ENCODE measurements around the gene JHY.
"Not testable (repeated sequence)": the region's sequence is repeated elsewhere in the genome, so short reads cannot be mapped to it uniquely, and the experiment has no call there.

Gene JHY

DNA sequence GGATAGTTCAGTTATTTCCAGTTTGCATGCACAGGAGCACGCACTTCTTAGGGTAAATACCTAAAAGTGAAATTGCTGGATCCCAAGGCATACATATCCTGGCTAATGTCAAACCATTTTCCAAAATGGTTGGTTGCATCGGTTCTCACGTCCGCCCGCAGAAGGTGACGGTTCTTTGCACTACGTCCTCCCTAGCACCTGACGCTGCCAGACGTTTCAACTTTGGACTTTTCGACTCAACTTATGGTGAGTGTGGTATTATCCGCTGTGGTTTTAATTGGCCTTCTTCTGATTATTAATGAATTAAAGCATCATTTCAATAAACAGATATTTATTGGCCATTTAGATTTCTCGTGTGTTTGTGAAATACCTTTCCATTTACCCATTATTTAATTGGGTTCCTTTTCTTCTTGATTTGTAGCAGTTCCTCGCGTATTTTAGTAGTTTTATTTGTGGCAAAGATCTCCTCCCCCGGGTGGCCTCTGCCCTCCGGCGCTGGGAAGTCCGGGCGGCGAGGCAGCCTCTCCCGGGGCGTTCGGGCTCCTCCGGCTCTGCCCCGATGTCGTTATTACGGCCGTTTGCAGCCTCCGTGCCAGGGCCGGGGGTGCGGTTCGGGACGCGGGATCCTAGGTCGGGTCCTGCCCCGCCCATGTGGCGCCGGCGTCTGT lies at the start of gene JHY:
Gene JHY, plus strand, starts transcription at position 571 of the 668 bp plus-strand sequence. CDS start 3,091 bp downstream, outside the sequence.
- peak; percentile 20 for DNase-seq

- no peak for DNase-seq
These were observed 48.6 kb upstream of the JHY start for GRCh38 chr11:122833846-122834464.

DNA sequence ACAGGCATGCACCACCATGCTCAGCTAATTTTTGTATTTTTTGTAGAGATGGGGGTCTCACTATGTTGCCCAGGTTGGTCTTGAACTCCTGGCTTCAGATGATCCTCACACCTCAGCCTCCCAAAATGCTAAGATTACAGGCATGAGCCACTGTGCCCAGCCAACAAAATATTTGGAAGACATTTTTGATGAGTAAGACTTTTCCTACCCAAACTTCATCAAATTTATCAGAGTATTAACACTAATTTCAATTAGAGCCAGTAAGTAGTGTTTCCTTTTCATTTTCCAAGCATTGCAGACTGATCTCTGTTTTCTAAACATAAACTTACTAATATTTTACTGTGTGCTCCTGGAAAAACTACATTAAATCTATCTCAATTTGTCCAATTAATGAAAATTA lies 45.6 kb upstream of the JHY start:
- DNase-seq, result no peak

GRCh38 chr11:122837528-122838346 lies 44.8 kb upstream of the JHY start:
- DNase-seq, result no peak

DNA sequence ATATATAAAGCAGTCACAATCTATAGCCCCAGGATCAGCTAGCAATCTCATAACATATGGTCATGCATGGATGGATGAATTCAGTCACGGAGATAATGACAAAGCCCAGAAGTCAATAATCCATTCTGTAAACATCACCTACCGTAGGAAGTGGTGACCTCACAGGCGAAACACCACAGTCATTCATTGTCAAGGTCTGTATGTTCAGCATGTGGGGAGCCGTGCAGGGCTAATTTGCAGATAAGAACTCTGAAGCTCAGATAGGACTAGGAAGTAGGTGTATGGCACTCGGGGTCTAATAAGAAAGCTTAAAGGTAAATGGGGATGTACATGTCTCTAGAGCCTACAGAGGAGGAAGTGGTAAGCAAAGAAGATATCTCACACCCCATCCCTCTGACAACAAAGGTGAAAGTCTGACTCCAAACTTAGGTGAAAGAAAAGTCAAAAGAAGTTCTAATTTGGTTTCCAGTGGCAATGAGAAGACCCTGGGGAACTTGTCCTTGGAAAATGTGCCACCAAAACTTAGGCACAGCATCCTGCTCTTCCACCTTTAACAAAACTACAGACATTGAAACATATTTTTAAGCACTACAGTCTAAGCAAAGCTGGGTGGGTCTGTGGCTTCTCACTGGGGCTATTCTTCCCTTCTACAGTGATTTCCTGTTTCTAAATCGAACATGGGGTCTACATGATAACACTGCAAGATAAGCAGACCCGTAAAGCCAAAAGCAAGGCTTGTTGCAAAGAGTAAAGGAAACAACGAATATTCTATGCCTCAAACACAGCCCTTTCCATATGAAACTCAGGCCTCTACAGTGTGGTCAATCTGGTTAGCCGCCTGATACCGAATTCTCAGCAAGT lies 39.0 kb upstream of the JHY start:
- DNase-seq, result peak; percentile 77

GRCh38 chr11:122847466-122847865 lies 35.1 kb upstream of the JHY start:
- DNase-seq, result no peak

GRCh38 chr11:122848186-122848585 lies 34.4 kb upstream of the JHY start:
- DNase-seq, result no peak

DNA sequence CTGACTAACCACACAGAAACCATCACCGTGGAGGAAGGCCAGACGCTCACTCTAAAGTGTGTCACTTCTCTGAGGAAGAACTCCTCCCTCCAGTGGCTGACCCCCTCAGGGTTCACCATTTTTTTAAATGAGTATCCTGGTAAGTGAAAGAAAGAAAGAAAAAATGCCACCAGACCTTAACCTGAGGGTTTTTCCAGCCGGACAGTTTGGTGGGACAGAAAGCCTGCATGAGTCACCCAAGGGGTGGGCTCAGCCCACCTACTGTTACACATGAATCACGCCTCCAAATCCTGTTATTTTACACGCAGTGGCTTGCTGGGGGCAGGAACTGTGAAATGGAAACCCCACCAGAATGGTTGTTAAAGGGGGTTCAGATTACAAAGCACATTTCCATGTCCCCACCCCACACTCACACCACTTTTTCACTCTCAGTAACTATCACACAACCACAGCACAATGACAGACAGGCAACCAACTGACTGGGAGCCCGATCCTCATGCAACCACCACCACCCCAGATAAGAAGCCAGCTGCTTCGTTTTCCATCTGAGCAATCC lies 32.4 kb upstream of the JHY start:
- DNase-seq, result no peak

DNA sequence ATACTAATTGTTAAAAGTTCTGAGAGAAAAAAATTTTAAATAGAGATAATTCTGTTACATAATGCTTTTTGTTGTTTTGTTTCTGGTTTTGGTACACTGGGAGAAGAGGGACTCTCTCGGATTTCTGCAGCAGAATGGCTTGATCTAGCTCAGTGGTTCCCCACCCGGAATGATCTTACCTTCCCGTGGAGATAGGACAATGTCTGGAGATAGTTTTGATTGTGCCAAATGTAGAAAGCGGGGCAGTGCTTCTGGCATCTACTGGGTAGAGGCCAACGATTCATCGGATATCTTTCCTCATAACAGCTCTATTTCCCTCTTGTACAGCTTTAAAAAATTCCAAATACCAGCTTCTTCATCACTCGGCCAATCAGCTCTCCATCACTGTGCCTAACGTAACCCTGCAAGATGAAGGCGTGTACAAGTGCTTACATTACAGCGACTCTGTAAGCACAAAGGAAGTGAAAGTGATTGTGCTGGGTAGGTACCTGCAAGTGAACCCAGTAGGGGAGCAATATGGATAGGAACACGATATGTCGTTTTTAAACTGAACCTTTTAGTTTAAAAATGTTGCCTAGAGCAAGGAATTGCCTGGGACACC lies 31.1 kb upstream of the JHY start:
- DNase-seq, result no peak

DNA sequence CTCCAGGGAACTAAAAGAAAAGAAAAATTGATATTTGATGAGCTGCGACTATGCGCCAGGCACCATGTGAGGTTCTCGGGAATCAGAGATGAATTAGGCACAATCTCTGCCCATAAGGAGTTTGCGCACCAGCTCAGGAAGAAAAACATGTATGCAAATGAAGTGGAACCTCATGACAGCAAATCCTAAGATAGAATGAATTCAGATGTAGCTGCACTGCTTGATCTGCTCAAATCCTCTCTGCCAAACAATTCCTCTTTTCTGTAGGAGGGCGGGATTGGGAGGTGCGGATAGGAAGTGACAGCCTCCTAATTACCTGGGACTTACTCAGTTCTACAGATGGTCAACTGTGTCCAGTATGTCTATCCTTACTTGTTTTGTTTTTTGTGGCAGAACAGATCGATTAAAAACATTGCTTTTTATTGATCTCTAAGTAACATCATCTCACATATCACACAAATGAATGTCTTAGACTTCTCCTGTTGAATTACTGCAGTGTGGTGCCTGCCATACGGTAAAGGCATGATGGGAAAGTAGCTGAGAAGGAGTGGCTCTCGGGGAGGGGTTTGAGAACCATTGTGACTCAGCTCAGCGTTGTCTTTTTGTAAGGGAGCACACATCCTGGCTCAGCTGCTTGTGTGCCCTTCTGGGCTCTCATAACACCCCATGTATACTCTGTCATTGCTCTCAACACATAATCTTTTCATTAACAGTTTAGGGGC lies 30.3 kb upstream of the JHY start:
- no peak for DNase-seq

GRCh38 chr11:122852796-122853160 lies 29.8 kb upstream of the JHY start:
- no peak for DNase-seq

DNA sequence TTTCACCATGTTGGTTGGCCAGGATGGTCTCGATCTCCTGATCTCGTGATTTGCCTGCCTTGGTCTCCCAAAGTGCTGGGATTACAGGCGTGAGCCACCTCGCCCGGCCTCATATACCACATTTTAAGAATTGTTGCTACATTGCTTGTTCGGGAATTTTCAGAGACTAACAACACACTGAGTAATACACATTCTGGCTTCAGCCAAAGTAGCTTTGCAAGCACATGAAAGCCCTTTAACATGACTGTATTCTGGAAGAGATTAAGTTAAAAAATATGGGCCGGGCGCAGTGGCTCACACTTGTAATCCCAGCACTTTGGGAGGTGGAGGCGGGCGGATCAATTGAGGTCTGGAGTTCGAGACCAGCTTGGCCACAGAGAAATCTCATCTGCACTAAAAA lies 29.3 kb upstream of the JHY start:
- DNase-seq, result no peak

DNA sequence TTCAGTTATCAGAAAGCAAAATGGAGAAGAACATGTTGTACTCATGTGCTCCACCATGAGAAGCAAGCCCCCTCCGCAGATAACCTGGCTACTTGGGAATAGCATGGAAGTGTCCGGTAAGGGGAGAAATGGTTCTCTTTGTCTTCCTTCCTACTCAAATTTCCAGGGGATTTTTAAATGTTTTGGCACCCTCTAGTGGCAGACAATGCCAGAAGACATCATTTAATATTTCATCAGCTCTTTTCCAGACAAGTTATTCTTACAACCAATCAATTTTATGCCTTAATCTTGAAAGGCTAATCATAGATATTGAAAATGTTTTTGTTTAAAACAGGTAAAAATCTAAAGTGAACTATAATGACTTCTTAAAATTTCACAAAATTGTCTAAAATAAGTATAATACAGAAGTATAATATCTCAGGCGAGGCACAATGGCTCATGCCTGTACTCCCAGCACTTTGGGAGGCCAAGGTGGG lies 28.6 kb upstream of the JHY start:
- DNase-seq, result peak; percentile 66

GRCh38 chr11:122861631-122862030 lies 20.9 kb upstream of the JHY start:
- DNase-seq, result no peak

- DNase-seq, result no peak
These were observed 20.5 kb upstream of the JHY start for GRCh38 chr11:122862091-122862490.

- DNase-seq, result not testable (repeated sequence)
These were observed 19.4 kb upstream of the JHY start for GRCh38 chr11:122863154-122863553.

- DNase-seq, result no peak
These were observed 18.7 kb upstream of the JHY start for GRCh38 chr11:122863704-122864326.

GRCh38 chr11:122864386-122865115 lies 18.0 kb upstream of the JHY start:
- no peak for DNase-seq

- DNase-seq, result no peak
These were observed 12.9 kb upstream of the JHY start for GRCh38 chr11:122869622-122870021.

DNA sequence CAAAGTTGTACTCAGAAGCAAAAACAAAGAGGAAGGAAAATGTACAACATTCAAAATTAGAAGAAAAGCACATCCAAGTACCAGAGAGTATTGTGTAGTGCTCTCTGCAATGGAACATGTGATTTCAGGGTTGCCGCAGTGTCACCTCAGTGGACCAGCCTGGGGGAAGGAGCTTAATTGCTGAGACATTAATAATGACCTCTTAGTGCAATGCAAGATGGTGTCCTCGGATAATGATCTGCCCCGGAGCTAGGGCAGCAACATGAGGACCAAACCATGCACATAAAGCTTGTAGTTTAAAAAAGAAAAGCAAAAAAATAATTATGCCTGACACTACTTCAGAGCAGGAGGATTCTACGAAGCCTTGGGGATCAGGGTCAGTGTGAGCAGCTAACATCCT lies 11.3 kb upstream of the JHY start:
- no peak for DNase-seq
